ENCODE results near the gene PIF1. TPM values are rescaled to one million over a fixed set of nuclear protein-coding genes. Genes with fewer than 3 reads are reported as not detected.

The PIF1 gene
- total and polyA plus RNA-seq, 2 of the 4 experiments (the other 2 are of a cell fraction) = 3.9 to 19.9 TPM

- Histone ChIP-seq H3K4me3 (ENCODE audit: insufficient read depth, low read depth, low read length) (peak overlapping the region; percentile 6; the same call in 1 of the 2 replicates), H3K23ac (ENCODE audit: low read depth, low read length) (peak overlapping the region; percentile 93), H3K9me1 (ENCODE audit: insufficient read depth, low read length) (peaks cover 12% of the 10 kb centered on the region; the same call in 1 of the 2 replicates), H2BK20ac (ENCODE audit: low read depth, low read length) (peak overlapping the region; percentile 50; the same call in 1 of the 2 replicates), H2BK5ac (ENCODE audit: low read depth, low read length, poor library complexity, severe bottlenecking) (peak overlapping the region; percentile 40), H3K79me1 (ENCODE audit: low read depth in 1 of 2, low read length in 2 of 2) (peaks cover 0 to 12% of the 10 kb centered on the region in 2 experiments; a peak in 2 of 4 replicates), H3K14ac (replicated peaks; ENCODE audit: low read depth, low read length) (peak overlapping the region; percentile 90), H3K9ac (ENCODE audit: low read depth, low read length) (peak overlapping the region; percentile 17; the same call in 1 of the 2 replicates), H3K4me2 (ENCODE audit: low read depth, low read length) (peak overlapping the region; percentile 58), H2BK120ac (ENCODE audit: low read depth, low read length) (peak overlapping the region; percentile 85), H3K27ac (ENCODE audit: insufficient read depth, low read length) (0 out of 2 replicates have a peak overlapping the region, but pooled peaks have one; percentile 3), H3K4me1 (ENCODE audit: control insufficient read depth, insufficient read depth, low read length) (peaks cover 7% of the 10 kb centered on the region), H2AK9ac (replicated peaks; ENCODE audit: low read depth, low read length, poor library complexity) (no peak overlapping the region), H3K36me3 (ENCODE audit: control insufficient read depth, insufficient read depth, low read length) (no peaks in the 10 kb centered on the region), H2AK5ac (ENCODE audit: low read depth, low read length) (peak overlapping the region; percentile 52; the same call in 1 of the 2 replicates), H4K20me1 (ENCODE audit: insufficient read depth, low read length) (no peaks in the 10 kb centered on the region), H4K5ac (ENCODE audit: low read depth, low read length) (peak overlapping the region; percentile 80), H3K56ac (ENCODE audit: extremely low read depth, insufficient read depth, low read length) (peak overlapping the region; percentile 45; the same call in 1 of the 2 replicates), H4K91ac (ENCODE audit: insufficient read depth, low read depth, low read length) (peak overlapping the region; percentile 59), H2AFZ (replicated peaks; ENCODE audit: low read length, poor library complexity) (peak overlapping the region; percentile 87), H2BK15ac (ENCODE audit: low read depth, low read length) (peak overlapping the region; percentile 46; the same call in 1 of the 3 replicates), H3K27me3 (ENCODE audit: control insufficient read depth, insufficient read depth, low read length) (no peaks in the 10 kb centered on the region), H3K18ac (ENCODE audit: low read depth, low read length) (peak overlapping the region; percentile 36; the same call in 1 of the 2 replicates), H3K9me3 (ENCODE audit: control insufficient read depth, insufficient read depth, low read length) (no peaks in the 10 kb centered on the region), H4K8ac (ENCODE audit: low read depth in 2 of 2, low read length in 2 of 2) (peak overlapping the region; percentile 77 to 94), H3K4ac (ENCODE audit: low read depth, low read length) (peak overlapping the region; percentile 51)
- ChIA-PET CTCF (interaction anchor here (0.7 to 1.0 kb wide), 3 partner anchors 12 to 58 kb away, joined by 3 to 6 read pairs (median 3); no protein-coding TSS in a partner anchor), POLR2A (ENCODE audit: unreplicated experiment) (no interaction called here)
- dilution Hi-C loops (cut with HindIII; ENCODE audit: low sequenced_read_pairs, unreplicated experiment) = no loop called here
- WGBS, 2 experiments (ENCODE audit: extremely low coverage in 2 of 2, insufficient read length in 1 of 2) = 38% methylated on average over 9 of the region's 14 CpGs; no CpG with 5 or more reads in 1 of the 2 experiments
- intact Hi-C loops (cut with micrococcal nuclease) = no loop called here
- TF ChIP-seq MAZ (IDR thresholded peaks at IDR 0.05; ENCODE audit: borderline replicate concordance, low read depth, low read length) (no peak), RAD21 (IDR thresholded peaks at IDR 0.05; ENCODE audit: low read length) (no peak), MXI1 (IDR thresholded peaks at IDR 0.05; ENCODE audit: borderline replicate concordance, low read depth, low read length) (no peak), ELK1 (IDR thresholded peaks at IDR 0.05; ENCODE audit: borderline replicate concordance, low read depth, low read length) (no peak), FOS (IDR thresholded peaks at IDR 0.05; ENCODE audit: low read depth, low read length) (no peak), RFX5 (IDR thresholded peaks at IDR 0.05; ENCODE audit: low read depth, low read length) (no peak), CHD1 (IDR thresholded peaks at IDR 0.05; ENCODE audit: low read depth, low read length) (no peak), RCOR1 (IDR thresholded peaks at IDR 0.05; ENCODE audit: insufficient replicate concordance, low read length) (no peak), POLR2A (IDR thresholded peaks at IDR 0.05; ENCODE audit: low read depth, low read length) (no peak), NFE2L2 (IDR thresholded peaks at IDR 0.05; ENCODE audit: low read depth, low read length) (no peak), CEBPB (IDR thresholded peaks at IDR 0.05; ENCODE audit: low read depth, low read length) (no peak), BHLHE40 (IDR thresholded peaks at IDR 0.05; ENCODE audit: low read depth, low read length) (no peak), MAFK (IDR thresholded peaks at IDR 0.05; ENCODE audit: low read depth, low read length) (no peak)
- TF ChIP-seq, protein P1, sequence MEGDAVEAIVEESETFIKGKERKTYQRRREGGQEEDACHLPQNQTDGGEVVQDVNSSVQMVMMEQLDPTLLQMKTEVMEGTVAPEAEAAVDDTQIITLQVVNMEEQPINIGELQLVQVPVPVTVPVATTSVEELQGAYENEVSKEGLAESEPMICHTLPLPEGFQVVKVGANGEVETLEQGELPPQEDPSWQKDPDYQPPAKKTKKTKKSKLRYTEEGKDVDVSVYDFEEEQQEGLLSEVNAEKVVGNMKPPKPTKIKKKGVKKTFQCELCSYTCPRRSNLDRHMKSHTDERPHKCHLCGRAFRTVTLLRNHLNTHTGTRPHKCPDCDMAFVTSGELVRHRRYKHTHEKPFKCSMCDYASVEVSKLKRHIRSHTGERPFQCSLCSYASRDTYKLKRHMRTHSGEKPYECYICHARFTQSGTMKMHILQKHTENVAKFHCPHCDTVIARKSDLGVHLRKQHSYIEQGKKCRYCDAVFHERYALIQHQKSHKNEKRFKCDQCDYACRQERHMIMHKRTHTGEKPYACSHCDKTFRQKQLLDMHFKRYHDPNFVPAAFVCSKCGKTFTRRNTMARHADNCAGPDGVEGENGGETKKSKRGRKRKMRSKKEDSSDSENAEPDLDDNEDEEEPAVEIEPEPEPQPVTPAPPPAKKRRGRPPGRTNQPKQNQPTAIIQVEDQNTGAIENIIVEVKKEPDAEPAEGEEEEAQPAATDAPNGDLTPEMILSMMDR (conservative IDR thresholded peaks at IDR 0.05; ENCODE audit: low read depth, low read length) = no peak
- TF ChIP-seq, protein P2, sequence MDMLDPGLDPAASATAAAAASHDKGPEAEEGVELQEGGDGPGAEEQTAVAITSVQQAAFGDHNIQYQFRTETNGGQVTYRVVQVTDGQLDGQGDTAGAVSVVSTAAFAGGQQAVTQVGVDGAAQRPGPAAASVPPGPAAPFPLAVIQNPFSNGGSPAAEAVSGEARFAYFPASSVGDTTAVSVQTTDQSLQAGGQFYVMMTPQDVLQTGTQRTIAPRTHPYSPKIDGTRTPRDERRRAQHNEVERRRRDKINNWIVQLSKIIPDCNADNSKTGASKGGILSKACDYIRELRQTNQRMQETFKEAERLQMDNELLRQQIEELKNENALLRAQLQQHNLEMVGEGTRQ (IDR thresholded peaks at IDR 0.05; ENCODE audit: low read depth, low read length) = no peak
- BruUV-seq (replicated peaks) = no TSS peak
- ATAC-seq (ENCODE audit: low read depth) = no peak; the same call in none of the 2 replicates
- in situ Hi-C loops (cut with MboI; ENCODE audit: low sequenced_read_pairs) = no loop called here
- no peak for DNase-seq
These were observed 10.6 kb upstream of the PIF1 start for GRCh38 chr15:64836023-64836536.

Measured in IMR-90 (cell line).